ENCODE measurements around the gene MYH6.

Gene MYH6

GRCh38 chr14:23439107-23439835 lies 31.2 kb upstream of the MYH6 start:
- Mint-ChIP-seq H3K4me1 (no peaks in the 10 kb centered on the region), H3K27ac (no peak overlapping the region), H3K4me3 (no peak overlapping the region), H3K9me3 (no peaks in the 10 kb centered on the region), H3K27me3 (peaks cover 2% of the 10 kb centered on the region), H3K36me3 (ENCODE audit: low read depth) (no peaks in the 10 kb centered on the region)
- no peak for ATAC-seq
- no peak for DNase-seq

GRCh38 chr14:23438101-23438971 lies 30.3 kb upstream of the MYH6 start:
- Mint-ChIP-seq H3K27ac (no peak overlapping the region), H3K27me3 (peaks cover 2% of the 10 kb centered on the region), H3K36me3 (ENCODE audit: low read depth) (no peaks in the 10 kb centered on the region), H3K9me3 (no peaks in the 10 kb centered on the region), H3K4me1 (no peaks in the 10 kb centered on the region), H3K4me3 (no peak overlapping the region)
- DNase-seq (no peak), ATAC-seq (no peak)

DNA sequence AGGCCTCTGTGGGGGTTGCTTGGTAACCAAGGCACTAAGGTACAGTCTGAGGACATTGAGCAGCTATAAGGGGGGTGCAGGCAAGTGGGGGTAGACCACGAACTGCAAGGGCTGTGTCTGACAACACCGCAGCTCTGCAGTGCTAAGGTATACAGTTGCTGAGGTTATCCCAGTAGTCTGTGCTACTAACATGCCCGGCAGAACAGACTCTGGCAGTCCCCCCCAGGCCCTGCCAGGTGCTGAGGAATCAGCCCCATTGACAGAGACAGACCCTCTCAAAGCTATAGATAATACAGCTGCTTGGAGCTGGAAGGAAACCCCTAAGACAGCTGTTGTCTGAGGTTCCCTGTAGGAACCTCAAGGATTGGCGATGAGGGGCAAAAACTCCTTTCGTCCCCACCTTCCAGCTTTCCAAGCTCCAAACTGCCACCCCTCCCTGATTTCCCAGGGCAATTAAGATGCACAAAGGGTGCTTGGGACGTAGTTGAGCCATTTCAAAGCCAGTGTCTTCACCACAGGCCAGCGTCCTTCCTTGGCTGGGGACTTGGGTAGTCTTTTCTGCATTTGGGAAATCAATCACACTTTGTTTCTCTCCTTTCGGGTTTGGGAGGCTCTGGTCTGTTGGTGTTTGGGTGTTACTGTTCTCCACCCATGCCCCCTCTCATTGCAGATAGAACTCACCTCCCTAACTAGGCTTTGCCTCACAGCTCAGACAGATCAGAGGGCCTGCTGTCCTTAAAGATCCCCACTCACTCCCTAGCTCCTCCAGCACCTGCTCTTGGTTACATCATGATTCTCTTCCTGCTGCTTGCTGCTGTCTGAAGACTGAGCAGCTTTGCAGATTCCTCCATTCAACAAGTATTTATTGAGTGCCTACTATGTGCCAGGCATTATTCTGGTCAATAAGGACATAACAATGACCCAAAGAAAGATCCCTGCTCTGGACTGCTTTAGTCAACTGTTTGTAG lies 29.3 kb upstream of the MYH6 start:
- Mint-ChIP-seq H3K36me3 (ENCODE audit: low read depth) (no peaks in the 10 kb centered on the region), H3K4me3 (no peak overlapping the region), H3K4me1 (no peaks in the 10 kb centered on the region), H3K27ac (no peak overlapping the region), H3K9me3 (no peaks in the 10 kb centered on the region), H3K27me3 (peaks cover 2% of the 10 kb centered on the region)
- ATAC-seq (no peak), DNase-seq (no peak)

- no peak overlapping the region for H3K27ac Mint-ChIP-seq
- no peaks in the 10 kb centered on the region for H3K4me1 Mint-ChIP-seq
- ATAC-seq (no peak), DNase-seq (no peak)
- no peaks in the 10 kb centered on the region for H3K27me3 Mint-ChIP-seq
- no peaks in the 10 kb centered on the region for H3K36me3 Mint-ChIP-seq (ENCODE audit: low read depth)
- H3K9me3 Mint-ChIP-seq, result no peaks in the 10 kb centered on the region
- H3K4me3 Mint-ChIP-seq, result no peak overlapping the region
These were observed 28.5 kb upstream of the MYH6 start for GRCh38 chr14:23436327-23437132.

GRCh38 chr14:23435543-23436326 lies 27.7 kb upstream of the MYH6 start, which contains the start of gene MYH7:
Gene MYH7 (minus strand): TSS chr14:23435660. CDS start chr14:23433732, 1,928 bp downstream.
- Mint-ChIP-seq H3K27me3 (no peaks in the 10 kb centered on the region), H3K27ac (no peak within 1 kb of the TSS), H3K36me3 (ENCODE audit: low read depth) (no peaks in the 10 kb centered on the region), H3K4me3 (no peak within 1 kb of the TSS), H3K9me3 (no peaks in the 10 kb centered on the region), H3K4me1 (no peaks in the 10 kb centered on the region)
- no peak for DNase-seq
- no peak for ATAC-seq

DNA sequence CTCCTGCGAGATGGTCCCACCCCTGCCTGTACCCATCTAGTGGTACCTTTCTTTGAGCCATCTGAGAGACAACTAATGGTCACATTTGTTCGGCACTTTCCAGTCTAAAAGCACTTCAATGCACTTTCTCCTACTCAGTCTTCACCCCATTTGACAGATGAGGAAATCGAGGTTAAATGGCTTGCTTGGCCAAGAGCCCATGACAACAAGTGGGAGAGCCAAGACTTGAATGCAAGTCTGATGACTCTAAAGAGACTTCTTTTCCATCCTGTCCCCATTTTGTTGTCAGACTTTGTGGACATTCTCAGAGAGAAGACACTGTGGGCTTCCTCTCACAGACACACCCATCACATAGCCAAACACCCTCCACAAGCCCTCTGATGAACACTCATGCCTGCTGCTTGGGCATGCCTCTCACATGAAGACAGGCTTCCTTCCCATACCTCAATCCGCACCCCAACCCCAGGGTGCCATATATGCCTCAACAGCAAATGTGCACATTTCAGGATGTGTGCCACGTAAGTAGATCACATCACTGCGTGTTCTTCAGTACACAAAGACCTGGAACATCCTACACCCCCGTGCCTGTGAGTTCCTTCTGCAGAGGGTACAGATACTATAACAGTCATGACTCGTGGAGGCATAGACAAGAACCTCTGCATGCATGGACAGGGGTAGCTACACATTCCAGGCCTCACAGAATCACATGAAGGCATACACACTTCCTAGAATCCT lies 26.6 kb upstream of the MYH6 start:
- Mint-ChIP-seq H3K4me3 (no peak overlapping the region), H3K27ac (no peak overlapping the region), H3K9me3 (no peaks in the 10 kb centered on the region), H3K27me3 (no peaks in the 10 kb centered on the region), H3K4me1 (no peaks in the 10 kb centered on the region), H3K36me3 (ENCODE audit: low read depth) (no peaks in the 10 kb centered on the region)
- no peak for DNase-seq
- no peak for ATAC-seq

DNA sequence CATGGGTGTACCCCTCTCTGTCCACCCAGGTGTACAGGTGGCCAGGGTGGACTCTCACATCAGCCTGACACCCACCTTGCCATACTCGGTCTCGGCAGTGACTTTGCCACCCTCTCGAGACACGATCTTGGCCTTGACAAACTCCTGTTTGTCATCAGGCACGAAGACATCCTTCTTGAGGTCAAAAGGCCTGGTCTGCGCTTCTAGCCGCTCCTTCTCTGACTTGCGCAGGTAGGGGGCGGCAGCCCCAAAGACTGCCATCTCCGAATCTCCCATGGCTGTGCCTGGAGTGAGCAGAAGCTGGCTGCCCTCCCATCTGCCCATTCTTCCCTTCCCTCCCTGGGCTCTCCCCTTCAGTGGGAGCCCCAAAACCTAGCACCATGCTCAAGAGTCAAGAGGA lies 25.4 kb upstream of the MYH6 start:
- Mint-ChIP-seq H3K36me3 (ENCODE audit: low read depth) (no peaks in the 10 kb centered on the region), H3K4me3 (no peak overlapping the region), H3K9me3 (no peaks in the 10 kb centered on the region), H3K27me3 (no peaks in the 10 kb centered on the region), H3K4me1 (no peaks in the 10 kb centered on the region), H3K27ac (no peak overlapping the region)
- ATAC-seq, result no peak
- no peak for DNase-seq

GRCh38 chr14:23432946-23433345 lies 24.9 kb upstream of the MYH6 start:
- Mint-ChIP-seq H3K4me1 (no peaks in the 10 kb centered on the region), H3K4me3 (no peak overlapping the region), H3K36me3 (ENCODE audit: low read depth) (no peaks in the 10 kb centered on the region), H3K27me3 (no peaks in the 10 kb centered on the region), H3K27ac (no peak overlapping the region), H3K9me3 (no peaks in the 10 kb centered on the region)
- ATAC-seq (no peak), DNase-seq (no peak)

GRCh38 chr14:23432102-23432925 lies 24.2 kb upstream of the MYH6 start:
- ATAC-seq, result no peak
- H3K4me1 Mint-ChIP-seq, result no peaks in the 10 kb centered on the region
- no peak overlapping the region for H3K27ac Mint-ChIP-seq
- no peak overlapping the region for H3K4me3 Mint-ChIP-seq
- no peak for DNase-seq
- no peaks in the 10 kb centered on the region for H3K36me3 Mint-ChIP-seq (ENCODE audit: low read depth)
- no peaks in the 10 kb centered on the region for H3K9me3 Mint-ChIP-seq
- no peaks in the 10 kb centered on the region for H3K27me3 Mint-ChIP-seq

- ATAC-seq (no peak), DNase-seq (no peak)
- Mint-ChIP-seq H3K4me1 (no peaks in the 10 kb centered on the region), H3K36me3 (ENCODE audit: low read depth) (no peaks in the 10 kb centered on the region), H3K9me3 (no peaks in the 10 kb centered on the region), H3K4me3 (no peak overlapping the region), H3K27me3 (no peaks in the 10 kb centered on the region), H3K27ac (no peak overlapping the region)
These were observed 23.4 kb upstream of the MYH6 start for GRCh38 chr14:23431486-23431885.

DNA sequence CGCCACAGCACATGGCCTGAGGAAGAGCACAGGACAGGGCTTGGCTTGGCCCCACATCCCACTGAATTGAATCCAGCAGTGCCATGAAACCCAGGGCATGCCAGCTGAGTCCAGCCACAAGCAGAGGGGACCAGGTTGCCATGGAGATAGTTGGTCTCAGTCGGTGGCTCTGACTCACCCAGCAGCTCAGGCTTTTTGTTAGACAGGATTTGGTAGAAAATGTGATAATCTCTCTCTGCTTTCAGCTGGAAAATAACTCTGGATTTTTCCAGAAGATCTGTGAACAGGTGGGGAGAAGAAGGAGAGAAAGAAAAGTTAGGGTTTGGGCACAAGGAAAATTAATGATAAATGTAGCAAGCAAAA lies 22.6 kb upstream of the MYH6 start:
- H3K4me1 Mint-ChIP-seq, result no peaks in the 10 kb centered on the region
- no peak for DNase-seq
- H3K27me3 Mint-ChIP-seq, result no peaks in the 10 kb centered on the region
- H3K9me3 Mint-ChIP-seq, result no peaks in the 10 kb centered on the region
- H3K36me3 Mint-ChIP-seq (ENCODE audit: low read depth), result no peaks in the 10 kb centered on the region
- ATAC-seq, result no peak
- H3K27ac Mint-ChIP-seq, result no peak overlapping the region
- no peak overlapping the region for H3K4me3 Mint-ChIP-seq

GRCh38 chr14:23430016-23430722 lies 22.1 kb upstream of the MYH6 start:
- H3K27ac Mint-ChIP-seq, result no peak overlapping the region
- H3K36me3 Mint-ChIP-seq (ENCODE audit: low read depth), result no peaks in the 10 kb centered on the region
- H3K9me3 Mint-ChIP-seq, result no peaks in the 10 kb centered on the region
- no peak overlapping the region for H3K4me3 Mint-ChIP-seq
- DNase-seq, result no peak
- ATAC-seq, result no peak
- H3K27me3 Mint-ChIP-seq, result no peaks in the 10 kb centered on the region
- no peaks in the 10 kb centered on the region for H3K4me1 Mint-ChIP-seq

Data from activated naive CD8-positive, alpha-beta T cell treated with anti-CD3 and anti-CD28 coated beads, Interleukin-2, amount 50 U/mL, for 24 hours (primary cell).